ENCODE measurements around the gene SPEF2. TPM values are rescaled to one million over a fixed set of nuclear protein-coding genes. Genes with fewer than 3 reads are reported as not detected.

The SPEF2 gene
- total RNA-seq, 2 donors from 2014 or later = 2.4 to 7.9 TPM

DNA sequence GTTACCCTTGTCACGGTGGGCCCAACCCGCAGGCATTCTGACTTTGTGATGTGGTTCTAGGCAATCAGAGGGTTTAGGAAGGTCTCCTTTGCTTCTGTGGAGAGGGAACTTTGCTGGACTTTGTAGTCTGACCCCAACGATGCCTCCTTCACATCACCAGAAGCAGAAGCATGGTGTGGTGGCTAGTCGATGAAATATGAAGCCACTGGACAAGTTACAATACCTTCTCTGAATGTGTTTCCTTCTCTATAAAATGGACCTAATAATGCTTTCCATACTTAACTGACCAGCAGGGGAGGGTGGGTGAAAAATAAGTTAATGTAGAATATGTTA is 607 bp downstream of the SPEF2 start:
- TF ChIP-seq POLR2AphosphoS5 (IDR thresholded peaks at IDR 0.05) (no peak), POLR2A (IDR thresholded peaks at IDR 0.05) (no peak)
- TF ChIP-seq, protein P1, sequence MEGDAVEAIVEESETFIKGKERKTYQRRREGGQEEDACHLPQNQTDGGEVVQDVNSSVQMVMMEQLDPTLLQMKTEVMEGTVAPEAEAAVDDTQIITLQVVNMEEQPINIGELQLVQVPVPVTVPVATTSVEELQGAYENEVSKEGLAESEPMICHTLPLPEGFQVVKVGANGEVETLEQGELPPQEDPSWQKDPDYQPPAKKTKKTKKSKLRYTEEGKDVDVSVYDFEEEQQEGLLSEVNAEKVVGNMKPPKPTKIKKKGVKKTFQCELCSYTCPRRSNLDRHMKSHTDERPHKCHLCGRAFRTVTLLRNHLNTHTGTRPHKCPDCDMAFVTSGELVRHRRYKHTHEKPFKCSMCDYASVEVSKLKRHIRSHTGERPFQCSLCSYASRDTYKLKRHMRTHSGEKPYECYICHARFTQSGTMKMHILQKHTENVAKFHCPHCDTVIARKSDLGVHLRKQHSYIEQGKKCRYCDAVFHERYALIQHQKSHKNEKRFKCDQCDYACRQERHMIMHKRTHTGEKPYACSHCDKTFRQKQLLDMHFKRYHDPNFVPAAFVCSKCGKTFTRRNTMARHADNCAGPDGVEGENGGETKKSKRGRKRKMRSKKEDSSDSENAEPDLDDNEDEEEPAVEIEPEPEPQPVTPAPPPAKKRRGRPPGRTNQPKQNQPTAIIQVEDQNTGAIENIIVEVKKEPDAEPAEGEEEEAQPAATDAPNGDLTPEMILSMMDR (IDR thresholded peaks at IDR 0.05) = no peak
- no peaks in the 10 kb centered on the region for H3K36me3 ChIP-seq
- peak overlapping the region in 1 of 2 donors; percentile 16 for H3K27ac ChIP-seq
- H3K9me3 ChIP-seq = no peaks in the 10 kb centered on the region
- no peaks in the 10 kb centered on the region for H3K4me1 ChIP-seq (replicated peaks)
- intact Hi-C loops (cut with DNase I) = no loop called here
- DNase-seq (ENCODE audit: low spot score) = no peak
- H3K27me3 ChIP-seq (replicated peaks; ENCODE audit: insufficient read depth) = no peaks in the 10 kb centered on the region
- 0% methylated on average over 4 of the region's 4 CpGs for WGBS
- H3K4me3 ChIP-seq = peak overlapping the region; percentile 48 to 64

DNA sequence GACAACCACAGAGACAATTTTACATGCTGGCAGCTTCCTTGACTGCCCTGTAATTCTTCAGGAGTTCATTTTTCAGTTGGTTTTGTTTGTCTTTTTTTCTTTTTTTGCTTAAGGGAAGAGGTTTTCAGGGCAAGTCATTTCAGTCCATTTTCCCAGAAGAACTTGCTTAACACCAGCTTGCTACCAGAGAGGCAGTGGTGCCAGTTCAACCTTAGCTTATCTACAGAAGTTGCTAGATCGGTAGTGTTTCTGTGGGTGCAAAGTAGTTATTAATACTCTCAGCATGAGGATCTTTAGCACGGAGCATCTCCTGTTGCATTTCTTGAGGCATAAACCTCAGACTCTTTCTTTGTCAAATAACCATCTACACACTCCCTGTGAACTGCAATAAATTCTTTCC is 1.1 kb downstream of the SPEF2 start:
- no peak for DNase-seq (ENCODE audit: low spot score)
- no peak overlapping the region for H3K4me3 ChIP-seq
- H3K27ac ChIP-seq = no peak overlapping the region

DNA sequence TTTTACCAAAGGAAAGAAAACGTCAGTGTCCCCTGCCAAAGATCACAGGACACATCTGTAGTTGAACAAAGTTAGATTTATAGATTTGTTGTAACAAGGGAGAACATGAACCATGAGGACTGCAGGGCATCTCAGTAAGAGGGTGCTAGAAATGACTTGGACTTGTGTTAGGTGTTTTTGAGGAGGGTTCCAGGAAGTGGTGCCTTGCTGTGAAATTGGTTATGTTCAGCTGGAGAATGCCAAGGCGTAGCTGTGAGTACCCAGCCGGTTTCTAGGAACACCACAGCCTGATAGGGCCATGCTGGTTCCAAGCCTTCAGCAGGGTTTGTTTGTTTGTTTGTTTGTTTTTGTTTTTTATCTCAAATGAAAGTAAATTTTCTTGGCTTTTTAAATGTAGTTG is 5.3 kb downstream of the SPEF2 start:
- Histone ChIP-seq H3K4me1 (replicated peaks) (no peaks in the 10 kb centered on the region), H3K4me3 (no peak overlapping the region), H3K9me3 (no peaks in the 10 kb centered on the region), H3K27ac (no peak overlapping the region), H3K27me3 (replicated peaks; ENCODE audit: insufficient read depth) (no peaks in the 10 kb centered on the region), H3K36me3 (no peaks in the 10 kb centered on the region)
- TF ChIP-seq POLR2AphosphoS5 (IDR thresholded peaks at IDR 0.05) = no peak
- no peak for TF ChIP-seq POLR2A (IDR thresholded peaks at IDR 0.05)
- TF ChIP-seq, protein P1 (IDR thresholded peaks at IDR 0.05) = no peak
- no peak for DNase-seq (ENCODE audit: low spot score)
- WGBS = 84% methylated on average over 3 of the region's 3 CpGs
- intact Hi-C loops (cut with DNase I) = no loop called here

More for the DNA sequence above, 1.1 kb downstream of the SPEF2 start:
- Histone ChIP-seq H3K27me3 (replicated peaks; ENCODE audit: insufficient read depth) (no peaks in the 10 kb centered on the region), H3K4me1 (replicated peaks) (no peaks in the 10 kb centered on the region), H3K9me3 (no peaks in the 10 kb centered on the region), H3K36me3 (no peaks in the 10 kb centered on the region)
- 51% methylated on average over 2 of the region's 2 CpGs for WGBS
- intact Hi-C loops (cut with DNase I) = no loop called here
- no peak for TF ChIP-seq POLR2AphosphoS5 (IDR thresholded peaks at IDR 0.05)
- TF ChIP-seq POLR2A (IDR thresholded peaks at IDR 0.05) = no peak
- TF ChIP-seq, protein P1 (IDR thresholded peaks at IDR 0.05) = no peak

DNA sequence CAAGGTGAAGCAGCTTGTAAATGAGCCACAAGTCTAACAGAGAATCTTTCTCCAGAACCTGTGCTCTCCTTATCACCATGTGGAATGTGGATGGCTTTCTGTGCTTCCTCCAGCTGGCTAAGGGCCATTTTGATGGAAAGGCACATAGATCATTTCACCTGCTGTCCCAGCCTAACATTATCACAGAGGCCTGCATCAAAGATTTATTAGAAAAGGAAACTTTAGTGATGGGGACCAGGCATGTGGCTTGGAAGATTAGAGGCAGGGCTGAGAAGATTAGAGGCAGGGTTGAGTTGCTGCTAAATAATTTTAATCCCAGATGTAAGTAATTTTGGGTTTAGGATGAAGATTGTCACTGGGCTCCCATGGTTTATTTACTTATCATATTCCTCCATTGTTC is 6.3 kb downstream of the SPEF2 start:
- Histone ChIP-seq H3K4me3 (no peak overlapping the region), H3K27ac (no peak overlapping the region), H3K36me3 (no peaks in the 10 kb centered on the region), H3K27me3 (replicated peaks; ENCODE audit: insufficient read depth) (no peaks in the 10 kb centered on the region), H3K9me3 (no peaks in the 10 kb centered on the region), H3K4me1 (replicated peaks) (no peaks in the 10 kb centered on the region)
- intact Hi-C loops (cut with DNase I) = no loop called here
- TF ChIP-seq POLR2AphosphoS5 (IDR thresholded peaks at IDR 0.05) (no peak), POLR2A (IDR thresholded peaks at IDR 0.05) (no peak)
- TF ChIP-seq, protein P1 (IDR thresholded peaks at IDR 0.05) = no peak
- DNase-seq (ENCODE audit: low spot score) = no peak

DNA sequence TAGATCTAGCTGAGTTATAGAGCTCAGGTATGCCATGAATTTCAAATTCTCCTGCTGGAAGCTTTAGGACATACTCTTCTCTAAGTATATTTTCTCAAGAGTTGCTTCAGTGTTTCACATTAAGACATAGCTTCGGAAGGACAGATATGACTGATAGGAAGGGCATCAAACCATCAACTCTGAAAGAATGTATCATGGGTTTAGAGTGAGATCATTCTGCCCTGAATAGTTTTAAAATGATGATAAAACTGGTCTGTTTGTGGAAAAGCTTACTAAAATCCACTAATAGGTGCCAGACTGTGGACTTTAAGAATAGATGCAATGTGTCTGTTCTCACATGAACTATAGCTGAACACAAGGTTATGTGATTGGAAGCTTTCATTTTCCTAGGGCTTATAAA is 8.4 kb downstream of the SPEF2 start:
- Histone ChIP-seq H3K27ac (no peak overlapping the region), H3K27me3 (replicated peaks; ENCODE audit: insufficient read depth) (no peaks in the 10 kb centered on the region), H3K4me3 (no peak overlapping the region), H3K36me3 (no peaks in the 10 kb centered on the region), H3K9me3 (no peaks in the 10 kb centered on the region), H3K4me1 (replicated peaks) (no peaks in the 10 kb centered on the region)
- intact Hi-C loops (cut with DNase I) = no loop called here
- DNase-seq (ENCODE audit: low spot score) = no peak
- TF ChIP-seq POLR2AphosphoS5 (IDR thresholded peaks at IDR 0.05) (no peak), POLR2A (IDR thresholded peaks at IDR 0.05) (no peak)
- TF ChIP-seq, protein P1 (IDR thresholded peaks at IDR 0.05) = no peak
- WGBS = 100% methylated on average over 1 of the region's 1 CpG
